ENCODE results near the gene LHX3. TPM values are rescaled to one million over a fixed set of nuclear protein-coding genes. Genes with fewer than 3 reads are reported as not detected.

LHX3 gene
- total RNA-seq, 1 experiment from 2014 or later = not detected

- in situ Hi-C loops (cut with HindIII; ENCODE audit: low sequenced_read_pairs) = no loop called here
- DNase-seq (ENCODE audit: low spot score) = no peak
Measured at GRCh38 chr9:136211441-136212344, 6.8 kb upstream of the LHX3 start.

- in situ Hi-C loops (cut with HindIII; ENCODE audit: low sequenced_read_pairs) = no loop called here
- no peak for DNase-seq (ENCODE audit: low spot score)
Measured at GRCh38 chr9:136211006-136211405, 6.1 kb upstream of the LHX3 start.

- in situ Hi-C loops (cut with HindIII; ENCODE audit: low sequenced_read_pairs) = no loop called here
- no peak for DNase-seq (ENCODE audit: low spot score)
Measured at GRCh38 chr9:136210276-136210675, 5.3 kb upstream of the LHX3 start.

GRCh38 chr9:136209786-136210185 is 4.9 kb upstream of the LHX3 start:
- in situ Hi-C loops (cut with HindIII; ENCODE audit: low sequenced_read_pairs) = loop anchor here (5.0 kb wide), 1 partner anchor 72 kb away; no protein-coding TSS in a partner anchor
- DNase-seq (ENCODE audit: low spot score) = no peak

GRCh38 chr9:136209232-136209631 is 4.3 kb upstream of the LHX3 start:
- in situ Hi-C loops (cut with HindIII; ENCODE audit: low sequenced_read_pairs) = loop anchor here (5.0 kb wide), 1 partner anchor 72 kb away; no protein-coding TSS in a partner anchor
- DNase-seq (ENCODE audit: low spot score) = no peak

- DNase-seq (ENCODE audit: low spot score) = no peak
- in situ Hi-C loops (cut with HindIII; ENCODE audit: low sequenced_read_pairs) = loop anchor here (5.0 kb wide), 1 partner anchor 71 kb away; no protein-coding TSS in a partner anchor
Measured at GRCh38 chr9:136208675-136209074, 3.7 kb upstream of the LHX3 start.

GRCh38 chr9:136207616-136208015 is 2.7 kb upstream of the LHX3 start:
- no peak for DNase-seq (ENCODE audit: low spot score)
- in situ Hi-C loops (cut with HindIII; ENCODE audit: low sequenced_read_pairs) = loop anchor here (5.0 kb wide), 1 partner anchor 70 kb away; no protein-coding TSS in a partner anchor

- in situ Hi-C loops (cut with HindIII; ENCODE audit: low sequenced_read_pairs) = loop anchor here (5.0 kb wide), 1 partner anchor 69 kb away; no protein-coding TSS in a partner anchor
- no peak for DNase-seq (ENCODE audit: low spot score)
Measured at GRCh38 chr9:136206602-136207275, 1.8 kb upstream of the LHX3 start.

GRCh38 chr9:136205707-136205992 is 722 bp upstream of the LHX3 start:
- no peak for DNase-seq (ENCODE audit: low spot score)
- in situ Hi-C loops (cut with HindIII; ENCODE audit: low sequenced_read_pairs) = loop anchor here (5.0 kb wide), 1 partner anchor 68 kb away; no protein-coding TSS in a partner anchor

- no peak for DNase-seq (ENCODE audit: low spot score)
- in situ Hi-C loops (cut with HindIII; ENCODE audit: low sequenced_read_pairs) = no loop called here
Measured at GRCh38 chr9:136204145-136204805, 653 bp downstream of the LHX3 start.

GRCh38 chr9:136203408-136204144 is 1.4 kb downstream of the LHX3 start:
- DNase-seq (ENCODE audit: low spot score) = no peak
- in situ Hi-C loops (cut with HindIII; ENCODE audit: low sequenced_read_pairs) = no loop called here

- DNase-seq (ENCODE audit: low spot score) = no peak
- in situ Hi-C loops (cut with HindIII; ENCODE audit: low sequenced_read_pairs) = no loop called here
Measured at GRCh38 chr9:136202454-136203407, 2.2 kb downstream of the LHX3 start.

- in situ Hi-C loops (cut with HindIII; ENCODE audit: low sequenced_read_pairs) = no loop called here
Measured at GRCh38 chr9:136201609-136202453, 3.1 kb downstream of the LHX3 start.

GRCh38 chr9:136201174-136201573 is 3.8 kb downstream of the LHX3 start:
- in situ Hi-C loops (cut with HindIII; ENCODE audit: low sequenced_read_pairs) = no loop called here
- no peak for DNase-seq (ENCODE audit: low spot score)

More at GRCh38 chr9:136201609-136202453, 3.1 kb downstream of the LHX3 start:
- DNase-seq (ENCODE audit: low spot score) = no peak

GRCh38 chr9:136200424-136200823 is 4.5 kb downstream of the LHX3 start:
- DNase-seq (ENCODE audit: low spot score) = no peak
- in situ Hi-C loops (cut with HindIII; ENCODE audit: low sequenced_read_pairs) = no loop called here

GRCh38 chr9:136199391-136200288 is 5.3 kb downstream of the LHX3 start:
- DNase-seq (ENCODE audit: low spot score) = no peak

More at GRCh38 chr9:136199391-136200288, 5.3 kb downstream of the LHX3 start:
- in situ Hi-C loops (cut with HindIII; ENCODE audit: low sequenced_read_pairs) = no loop called here

Measured in G401 (cell line).